Small intestine (tissue), 7 donors: ENCODE measurements around the gene SEC16A. TPM values are rescaled to one million over a fixed set of nuclear protein-coding genes. Genes with fewer than 3 reads are reported as not detected.

ENCODE experiments used
- DNase-seq, 2 donors: peaks; one replicate each; pipeline versions ENCODE4 v3.0.0 to v3.0.0-alpha.2; 2013
- FAIRE-seq: peaks from 2 replicates; lab custom pipeline; 2012; peaks lifted over from hg19 to GRCh38; lab: Jason Lieb, UNC
- H3K27ac ChIP-seq, 3 donors: one replicate each; pipeline ENCODE4 v1.5.1; 2013; ENCODE audit warnings: low read length in 2 of 3, mild to moderate bottlenecking in 2 of 3, control low read depth in 1 of 3, inconsistent platforms in 1 of 3, low read depth in 1 of 3, moderate library complexity in 1 of 3
- H3K27me3 ChIP-seq, 3 donors: one replicate each; pipeline ENCODE4 v1.6.1; 2013; ENCODE audit warnings: low read length in 3 of 3, inconsistent platforms in 1 of 3; ENCODE audit not compliant: control insufficient read depth in 3 of 3, insufficient read depth in 3 of 3
- H3K36me3 ChIP-seq, 3 donors: one replicate each; pipeline ENCODE4 v1.6.1; 2013; ENCODE audit warnings: low read length in 3 of 3, inconsistent platforms in 1 of 3, low read depth in 1 of 3, mild to moderate bottlenecking in 1 of 3, moderate library complexity in 1 of 3; ENCODE audit not compliant: control insufficient read depth in 3 of 3, insufficient read depth in 2 of 3
- H3K4me1 ChIP-seq, 3 donors: one replicate each; pipeline ENCODE4 v1.6.1; 2013; ENCODE audit warnings: low read length in 2 of 3, inconsistent platforms in 1 of 3, low read depth in 1 of 3, mild to moderate bottlenecking in 1 of 3, moderate library complexity in 1 of 3; ENCODE audit not compliant: control insufficient read depth in 3 of 3, insufficient read depth in 2 of 3
- H3K4me3 ChIP-seq, 3 donors: one replicate each; pipeline ENCODE4 v1.5.1; 2013; ENCODE audit warnings: low read length in 3 of 3, control low read depth in 1 of 3, inconsistent platforms in 1 of 3, low read depth in 1 of 3, mild to moderate bottlenecking in 1 of 3, moderate library complexity in 1 of 3
- H3K9me3 ChIP-seq, 2 donors: one replicate each; pipeline ENCODE4 v1.6.1; 2013; ENCODE audit warnings: low read depth in 1 of 2, low read length in 1 of 2; ENCODE audit not compliant: control insufficient read depth in 2 of 2, insufficient read depth in 1 of 2
- WGBS, 3 donors: extraction: QIAGEN DNeasy Blood & Tissue Kit; methylation state at CpG; one replicate each; pipeline ENCODE4 v1.1.7; 2013; 5-methylcytosine and 5-hydroxymethylcytosine counted together
- polyA plus RNA-seq, 4 donors: library from polyadenylated mRNA; stranded (reverse) in 3 of 4; unstranded in 1 of 4; fragments of 200-250 nt in 3 of 4; fragments of 120-200 nt in 1 of 4; gene quantifications; one replicate each; pipeline versions ENCODE4 v1.2.1 to v1.2.3, GENCODE V29; 2013
- donor health status: healthy with polysubstance abuse.
- donor health status: control.
- donor health status: control.
- donor health status: Bipolar disorder and iron deficiency.
- donor health status: healthy.

The SEC16A gene
- polyA plus RNA-seq, 4 donors = 37.4 to 54.8 (median 39.7) TPM

DNA sequence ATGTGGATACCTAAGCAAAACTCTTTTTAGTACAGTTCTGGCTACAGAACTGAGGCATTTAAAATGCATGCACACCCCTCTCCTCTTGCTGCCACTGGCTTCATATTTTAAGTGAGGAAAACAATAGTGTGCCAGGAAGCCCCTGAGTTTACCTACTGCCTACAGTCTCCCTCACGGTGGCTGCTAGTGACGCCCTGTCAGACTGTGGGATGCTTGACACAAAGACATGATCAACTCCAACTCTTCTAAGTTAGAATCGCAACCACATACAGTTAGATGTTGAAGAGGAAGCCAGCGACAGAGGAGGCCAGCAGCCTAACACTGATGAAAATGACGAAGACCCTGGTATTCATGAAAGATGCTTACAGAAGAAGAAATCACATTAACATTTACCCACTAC is 1.3 kb downstream of the SEC16A start:
- peaks cover 4 to 17% (median 6%) of the 10 kb centered on the region in 3 donors for H3K4me1 ChIP-seq
- peak overlapping the region in 1 of 3 donors; percentile 8 for H3K27ac ChIP-seq

GRCh38 chr9:136476369-136477150 is 6.3 kb downstream of the SEC16A start:
- H3K4me1 ChIP-seq = peaks cover 0 to 3% (median 1%) of the 10 kb centered on the region in 3 donors
- H3K4me3 ChIP-seq = no peak overlapping the region
- FAIRE-seq = no peak
- no peak overlapping the region for H3K27ac ChIP-seq
- no peak for DNase-seq
- 91 to 93% (median 92%) methylated on average over 25 of the region's 25 CpGs for WGBS, 3 donors
- H3K27me3 ChIP-seq = no peaks in the 10 kb centered on the region
- H3K9me3 ChIP-seq = no peaks in the 10 kb centered on the region
- peaks cover 16 to 70% (median 21%) of the 10 kb centered on the region in 3 donors for H3K36me3 ChIP-seq

More for the DNA sequence above, 1.3 kb downstream of the SEC16A start:
- FAIRE-seq (no peak), DNase-seq (no peak)
- peak overlapping the region in 2 of 3 donors; percentile 86 to 98 for H3K4me3 ChIP-seq
- H3K9me3 ChIP-seq = no peaks in the 10 kb centered on the region
- WGBS, 3 donors = 39 to 51% (median 40%) methylated on average over 5 of the region's 5 CpGs
- peaks cover under 1 to 23% (median 8%) of the 10 kb centered on the region in 3 donors for H3K36me3 ChIP-seq
- H3K27me3 ChIP-seq = no peaks in the 10 kb centered on the region

DNA sequence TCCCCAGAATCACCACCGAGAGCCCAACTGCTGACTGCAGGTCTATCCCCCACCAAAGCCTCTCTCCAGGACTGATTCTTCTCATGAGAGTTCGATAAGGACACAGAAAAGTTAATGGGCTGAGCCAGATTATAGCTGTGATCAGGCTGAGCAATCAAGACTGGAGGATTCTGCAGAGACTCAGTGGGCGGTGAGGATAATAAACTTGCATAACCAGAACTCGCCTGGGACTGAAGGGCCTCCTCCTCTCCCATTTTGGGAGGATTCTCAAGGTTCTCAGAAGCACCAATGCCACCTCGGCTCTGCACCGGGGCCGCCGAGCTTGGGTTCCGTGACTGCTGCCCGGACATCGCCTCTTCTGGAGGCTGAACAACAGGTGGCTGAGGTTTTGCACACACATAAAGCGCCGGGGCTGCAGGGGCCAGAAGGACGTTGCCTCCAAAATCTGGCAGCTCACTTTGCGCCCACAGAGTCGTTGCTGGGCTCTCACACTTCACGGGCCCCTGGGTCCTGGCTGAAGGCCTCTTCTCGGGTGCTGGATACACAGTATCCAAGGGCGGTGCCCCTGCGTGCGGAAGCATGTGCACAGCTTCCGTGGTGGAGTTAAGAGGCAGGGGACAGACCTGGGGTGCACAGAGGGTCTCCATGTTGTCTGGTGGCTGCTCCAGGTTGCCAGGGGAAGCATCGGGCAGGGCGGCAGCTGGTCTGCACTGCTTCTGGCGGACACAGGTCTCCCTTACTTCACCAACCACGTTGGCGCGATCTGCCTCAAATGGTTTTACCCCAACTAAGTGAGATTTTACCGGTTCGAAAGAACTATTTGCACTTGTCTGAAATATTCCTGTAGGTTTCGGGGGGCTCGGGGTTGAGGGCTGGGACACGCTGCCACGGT is 7.6 kb downstream of the SEC16A start:
- DNase-seq = no peak
- Histone ChIP-seq H3K9me3 (no peaks in the 10 kb centered on the region), H3K4me3 (no peak overlapping the region), H3K27ac (no peak overlapping the region), H3K4me1 (no peaks in the 10 kb centered on the region), H3K27me3 (no peaks in the 10 kb centered on the region), H3K36me3 (peaks cover 22 to 83% (median 22%) of the 10 kb centered on the region in 3 donors)
- no peak for FAIRE-seq
- 93 to 94% (median 94%) methylated on average over 34 of the region's 34 CpGs for WGBS, 3 donors

- no peak for DNase-seq
- H3K9me3 ChIP-seq = no peaks in the 10 kb centered on the region
- H3K4me1 ChIP-seq = no peaks in the 10 kb centered on the region
- WGBS, 3 donors = 94 to 98% (median 96%) methylated on average over 27 of the region's 27 CpGs
- no peak overlapping the region for H3K4me3 ChIP-seq
- no peaks in the 10 kb centered on the region for H3K27me3 ChIP-seq
- no peak for FAIRE-seq
- H3K27ac ChIP-seq = no peak overlapping the region
- H3K36me3 ChIP-seq = peaks cover 23 to 94% (median 29%) of the 10 kb centered on the region in 3 donors
Observed at GRCh38 chr9:136474021-136474640, 8.7 kb downstream of the SEC16A start.

- H3K27me3 ChIP-seq = no peaks in the 10 kb centered on the region
- H3K27ac ChIP-seq = no peak overlapping the region
- H3K36me3 ChIP-seq = peaks cover 24 to 96% (median 33%) of the 10 kb centered on the region in 3 donors
- no peaks in the 10 kb centered on the region for H3K4me1 ChIP-seq
- no peaks in the 10 kb centered on the region for H3K9me3 ChIP-seq
- H3K4me3 ChIP-seq = no peak overlapping the region
- 93 to 96% (median 95%) methylated on average over 14 of the region's 14 CpGs for WGBS, 3 donors
- DNase-seq (no peak), FAIRE-seq (no peak)
Observed at GRCh38 chr9:136473354-136473721, 9.5 kb downstream of the SEC16A start.

DNA sequence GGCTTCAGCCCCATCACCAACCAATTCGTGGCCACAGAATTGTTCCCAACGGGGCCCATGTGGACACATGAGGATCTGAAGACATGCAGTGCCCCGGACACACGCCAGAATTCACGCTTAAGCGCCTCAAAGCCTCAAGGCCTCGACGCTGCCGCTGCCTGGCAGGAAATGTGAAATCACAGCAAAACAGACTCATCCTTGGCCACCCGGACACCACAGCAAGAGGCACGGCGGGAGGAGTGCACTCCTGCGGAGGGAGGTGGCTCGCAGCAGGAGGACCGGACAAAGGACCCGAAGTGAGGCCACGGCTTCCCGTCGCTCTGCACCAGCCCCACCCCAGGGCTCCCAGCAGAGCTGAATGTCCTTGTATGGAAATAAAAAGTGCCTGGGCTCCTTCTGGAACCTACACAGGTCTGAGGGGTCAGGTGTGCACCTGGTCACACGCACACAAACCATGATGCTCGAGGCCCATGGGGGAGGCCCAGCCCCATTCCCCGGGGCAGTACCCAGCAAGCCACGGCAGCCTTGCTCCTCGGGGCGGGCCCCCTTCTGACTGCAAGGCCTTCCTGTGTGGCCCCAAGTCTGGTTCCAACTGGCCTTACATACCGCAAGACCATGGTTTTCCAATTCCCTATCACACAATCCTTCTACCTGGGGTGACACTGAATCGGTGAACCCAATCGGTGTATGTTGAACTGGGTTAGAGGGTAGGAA is 10.0 kb downstream of the SEC16A start:
- WGBS, 3 donors = 90 to 93% (median 92%) methylated on average over 28 of the region's 28 CpGs
- no peak overlapping the region for H3K4me3 ChIP-seq
- no peak for DNase-seq
- peaks cover 27 to 96% (median 33%) of the 10 kb centered on the region in 3 donors for H3K36me3 ChIP-seq
- no peak for FAIRE-seq
- no peaks in the 10 kb centered on the region for H3K4me1 ChIP-seq
- no peaks in the 10 kb centered on the region for H3K9me3 ChIP-seq
- no peak overlapping the region for H3K27ac ChIP-seq
- no peaks in the 10 kb centered on the region for H3K27me3 ChIP-seq

DNA sequence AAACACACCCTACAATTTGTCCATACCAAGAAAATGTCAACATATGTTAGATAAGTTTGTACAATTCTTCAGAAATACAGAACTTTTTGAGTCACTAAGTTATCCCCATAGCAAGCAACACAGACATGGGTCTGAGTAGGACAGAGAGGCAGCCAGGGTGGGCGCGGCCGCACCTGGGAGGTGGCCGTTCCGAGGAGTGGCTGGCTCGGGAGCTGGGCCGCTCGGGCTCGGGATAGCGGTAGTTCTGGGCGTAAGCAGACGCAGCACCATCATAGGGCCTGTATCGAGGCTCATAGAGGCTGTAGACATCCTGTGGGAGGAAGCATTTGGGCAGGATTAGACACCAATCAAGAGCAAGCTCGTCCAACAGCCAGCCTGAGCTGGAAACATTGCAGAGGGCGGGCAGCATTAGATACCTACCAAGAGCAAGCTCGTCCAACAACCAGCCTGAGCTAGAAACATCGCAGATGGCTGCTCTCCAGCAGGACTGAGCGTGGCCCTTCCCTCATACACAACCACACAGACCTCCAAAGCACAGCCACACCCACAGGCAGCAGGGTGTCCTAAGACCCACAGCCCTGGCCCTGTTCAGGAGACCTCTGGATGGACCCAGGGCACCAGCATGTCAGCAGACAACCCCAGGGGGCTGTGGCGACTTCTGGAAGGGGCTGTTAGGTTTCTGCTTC is 10.9 kb downstream of the SEC16A start:
- Histone ChIP-seq H3K4me1 (no peaks in the 10 kb centered on the region), H3K27me3 (no peaks in the 10 kb centered on the region), H3K4me3 (no peak overlapping the region), H3K9me3 (no peaks in the 10 kb centered on the region), H3K36me3 (peaks cover 26 to 95% (median 36%) of the 10 kb centered on the region in 3 donors), H3K27ac (no peak overlapping the region)
- WGBS, 3 donors = 90 to 93% (median 91%) methylated on average over 19 of the region's 19 CpGs
- DNase-seq (no peak), FAIRE-seq (no peak)
